A673 (cell line): ENCODE measurements around the gene CABLES2. TPM values are rescaled to one million over a fixed set of nuclear protein-coding genes. Genes with fewer than 3 reads are reported as not detected.

Experiments used
- BruUV-seq: library from RNA; stranded (reverse); fragments of 400-500 nt; replicated peaks from 2 replicates; lab custom pipeline; 2021; lab: Mats Ljungman, UMichigan
- CTCF ChIA-PET: fragments of 300-600 bp; sonication (Branson Sonifier 250); formaldehyde crosslinking; loops from one replicate; lab custom pipeline; 2022; ENCODE audit warnings: antibody characterized with exemption; lab: Charles Lee
- POLR2A ChIA-PET: fragments of 300-600 bp; sonication (Branson Sonifier 250); formaldehyde crosslinking; loops from one replicate; lab custom pipeline; 2022; ENCODE audit warnings: antibody characterized with exemption; ENCODE audit not compliant: low non-redundant PET; lab: Charles Lee
- DNase-seq: peaks from one replicate; pipeline ENCODE4 v3.0.0-alpha.2; 2015; ENCODE audit warnings: low spot score
- H3K27ac ChIP-seq: fragments of 200-600 bp; sonication (generic); 2 replicates; pipeline ENCODE4 v1.5.1; 2016; ENCODE audit warnings: mixed run types, low read depth, mild to moderate bottlenecking, mixed read lengths, antibody characterized with exemption, low read length; ENCODE audit not compliant: poor library complexity, severe bottlenecking
- H3K27me3 ChIP-seq: fragments of 200-600 bp; sonication (generic); replicated peaks from 2 replicates; pipeline ENCODE4 v1.6.1; 2017; ENCODE audit warnings: mixed run types, low read depth, mild to moderate bottlenecking, mixed read lengths, antibody characterized with exemption, low read length; ENCODE audit not compliant: insufficient read depth, poor library complexity
- H3K36me3 ChIP-seq: fragments of 200-600 bp; sonication (generic); 2 replicates; pipeline ENCODE4 v1.6.1; 2016; ENCODE audit warnings: mixed run types, mild to moderate bottlenecking, mixed read lengths, antibody characterized with exemption, low read length; ENCODE audit not compliant: insufficient read depth, poor library complexity, severe bottlenecking
- H3K4me1 ChIP-seq: fragments of 200-600 bp; sonication (generic); 2 replicates; pipeline ENCODE4 v1.6.1; 2017; ENCODE audit warnings: mixed run types, mild to moderate bottlenecking, mixed read lengths, antibody characterized with exemption, low read length; ENCODE audit not compliant: insufficient read depth, poor library complexity, severe bottlenecking
- H3K4me3 ChIP-seq: fragments of 200-600 bp; sonication (generic); 2 replicates; pipeline ENCODE4 v1.5.1; 2016; ENCODE audit warnings: low read depth, mixed run types, mild to moderate bottlenecking, mixed read lengths, low read length; ENCODE audit not compliant: poor library complexity, severe bottlenecking
- H3K9me3 ChIP-seq: fragments of 200-600 bp; sonication (generic); 2 replicates; pipeline ENCODE4 v1.6.1; 2016; ENCODE audit warnings: mixed run types, low read depth, mild to moderate bottlenecking, mixed read lengths, antibody characterized with exemption, low read length; ENCODE audit not compliant: poor library complexity, severe bottlenecking
- EZH2 ChIP-seq: fragments of 200-600 bp; sonication (generic); IDR thresholded peaks from 2 replicates; pipeline ENCODE4 v1.6.1; 2017; ENCODE audit warnings: borderline replicate concordance, low read depth, mild to moderate bottlenecking, mixed read lengths, antibody characterized with exemption, low read length; ENCODE audit not compliant: poor library complexity, severe bottlenecking
- intact Hi-C: fragments of 100-400 bp; cut with micrococcal nuclease; formaldehyde crosslinking; loops from one replicate; pipeline ENCODE4 v1.10.0; 2022; ENCODE audit not compliant: unreplicated experiment
- total RNA-seq: library from RNA; stranded (reverse); gene quantifications from 2 replicates; pipeline ENCODE4 v1.2.3, GENCODE V29; 2021
- TF ChIP-seq, protein P1 (sequence below): fragments of 300-800, 200-600 bp; sonication (generic); conservative IDR thresholded peaks from 2 replicates; pipeline ENCODE4 v1.5.1; 2017; ENCODE audit warnings: low read depth, mild to moderate bottlenecking, antibody characterized with exemption, low read length, moderate library complexity, mixed read lengths

The CABLES2 gene
- total RNA-seq, 1 experiment from 2014 or later = 11.8 TPM

DNA sequence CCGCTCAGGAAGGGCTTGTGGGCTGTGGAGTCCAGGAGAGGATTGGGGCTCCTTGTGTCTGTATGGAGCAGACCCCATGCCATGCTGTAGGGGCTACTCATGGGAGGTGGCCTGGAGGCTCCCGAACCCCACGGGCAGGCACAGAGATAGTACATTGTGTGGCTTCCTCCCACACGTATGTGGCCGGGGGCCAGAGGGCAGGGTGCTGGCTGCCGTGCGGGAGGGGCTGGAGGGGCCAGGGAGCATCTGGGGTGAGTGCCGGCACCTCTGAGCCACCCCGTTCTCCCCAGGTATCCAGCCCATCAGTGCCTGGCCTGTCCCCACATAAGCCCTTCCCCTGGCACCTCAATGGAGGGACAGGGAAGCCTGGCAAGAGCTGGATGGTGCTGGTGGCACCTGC is 12.7 kb upstream of the CABLES2 start:
- TF ChIP-seq, protein P1, sequence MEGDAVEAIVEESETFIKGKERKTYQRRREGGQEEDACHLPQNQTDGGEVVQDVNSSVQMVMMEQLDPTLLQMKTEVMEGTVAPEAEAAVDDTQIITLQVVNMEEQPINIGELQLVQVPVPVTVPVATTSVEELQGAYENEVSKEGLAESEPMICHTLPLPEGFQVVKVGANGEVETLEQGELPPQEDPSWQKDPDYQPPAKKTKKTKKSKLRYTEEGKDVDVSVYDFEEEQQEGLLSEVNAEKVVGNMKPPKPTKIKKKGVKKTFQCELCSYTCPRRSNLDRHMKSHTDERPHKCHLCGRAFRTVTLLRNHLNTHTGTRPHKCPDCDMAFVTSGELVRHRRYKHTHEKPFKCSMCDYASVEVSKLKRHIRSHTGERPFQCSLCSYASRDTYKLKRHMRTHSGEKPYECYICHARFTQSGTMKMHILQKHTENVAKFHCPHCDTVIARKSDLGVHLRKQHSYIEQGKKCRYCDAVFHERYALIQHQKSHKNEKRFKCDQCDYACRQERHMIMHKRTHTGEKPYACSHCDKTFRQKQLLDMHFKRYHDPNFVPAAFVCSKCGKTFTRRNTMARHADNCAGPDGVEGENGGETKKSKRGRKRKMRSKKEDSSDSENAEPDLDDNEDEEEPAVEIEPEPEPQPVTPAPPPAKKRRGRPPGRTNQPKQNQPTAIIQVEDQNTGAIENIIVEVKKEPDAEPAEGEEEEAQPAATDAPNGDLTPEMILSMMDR = no peak
- TF ChIP-seq EZH2 = no peak
- no TSS peak for BruUV-seq
- Histone ChIP-seq H3K9me3 (no peaks in the 10 kb centered on the region), H3K27me3 (peaks cover 12% of the 10 kb centered on the region), H3K4me1 (no peaks in the 10 kb centered on the region), H3K4me3 (no peak overlapping the region), H3K27ac (no peak overlapping the region), H3K36me3 (no peaks in the 10 kb centered on the region)
- intact Hi-C loops = no loop called here
- no peak for DNase-seq
- ChIA-PET POLR2A (no interaction called here), CTCF (no interaction called here)

GRCh38 chr20:62418709-62419487 is 11.8 kb upstream of the CABLES2 start:
- ChIA-PET POLR2A (no interaction called here), CTCF (no interaction called here)
- Histone ChIP-seq H3K27me3 (peaks cover 10% of the 10 kb centered on the region), H3K4me3 (no peak overlapping the region), H3K9me3 (no peaks in the 10 kb centered on the region), H3K27ac (no peak overlapping the region), H3K36me3 (no peaks in the 10 kb centered on the region), H3K4me1 (no peaks in the 10 kb centered on the region)
- TF ChIP-seq, protein P1 = no peak
- TF ChIP-seq EZH2 = no peak
- no peak for DNase-seq
- intact Hi-C loops = no loop called here
- BruUV-seq = no TSS peak

GRCh38 chr20:62417981-62418708 is 11.1 kb upstream of the CABLES2 start:
- no peak for DNase-seq
- intact Hi-C loops = no loop called here
- no peaks in the 10 kb centered on the region for H3K4me1 ChIP-seq
- BruUV-seq = no TSS peak
- no peaks in the 10 kb centered on the region for H3K9me3 ChIP-seq
- H3K27ac ChIP-seq = no peak overlapping the region
- ChIA-PET POLR2A (no interaction called here), CTCF (interaction anchor here (0.8 kb wide), 1 partner anchor 8 kb away, joined by 3 read pairs; no protein-coding TSS in a partner anchor)
- no peak for TF ChIP-seq EZH2
- peaks cover 3% of the 10 kb centered on the region for H3K27me3 ChIP-seq
- no peak overlapping the region for H3K4me3 ChIP-seq
- no peaks in the 10 kb centered on the region for H3K36me3 ChIP-seq
